HepG2 (cell line): Measurements from ENCODE around the gene HIGD1C.

ENCODE experiments used
- CHD2 ChIP-seq: IDR thresholded peaks from 2 replicates; pipeline ENCODE4 v1.6.1; 2011; ENCODE audit warnings: low read depth, low read length, improper control_type of control experiment
- IRF2 ChIP-seq: IDR thresholded peaks from 2 replicates; pipeline ENCODE4 v1.6.1; 2018; ENCODE audit warnings: missing genetic modification reagents, missing compliant biosample characterization
- TF ChIP-seq, protein P1 (sequence below): sonication (generic); formaldehyde crosslinking; IDR thresholded peaks from 2 replicates; pipeline ENCODE4 v1.5.0; 2020; ENCODE audit warnings: mild to moderate bottlenecking, missing genetic modification reagents, moderate library complexity

DNA sequence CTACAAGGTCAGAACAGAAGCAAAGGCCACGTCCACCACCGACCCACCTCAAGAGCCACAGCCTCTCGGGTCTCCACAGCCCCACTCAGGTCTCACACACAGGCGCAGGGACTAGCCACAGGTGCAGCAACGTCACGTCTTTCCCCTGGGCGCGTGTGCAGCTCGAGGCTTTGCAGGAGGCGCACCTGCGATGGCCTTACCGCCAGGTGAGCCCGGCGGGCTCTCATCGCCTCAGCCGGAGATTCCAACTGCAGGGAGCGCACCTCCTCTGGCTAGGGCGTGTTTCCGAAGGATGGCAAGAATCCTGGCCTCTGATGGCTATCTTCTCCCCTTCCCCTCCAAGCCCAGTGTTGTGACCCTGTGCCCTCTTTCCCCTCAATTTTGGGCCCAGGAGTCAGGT, at the start of gene HIGD1C:
- TF ChIP-seq, protein P1, sequence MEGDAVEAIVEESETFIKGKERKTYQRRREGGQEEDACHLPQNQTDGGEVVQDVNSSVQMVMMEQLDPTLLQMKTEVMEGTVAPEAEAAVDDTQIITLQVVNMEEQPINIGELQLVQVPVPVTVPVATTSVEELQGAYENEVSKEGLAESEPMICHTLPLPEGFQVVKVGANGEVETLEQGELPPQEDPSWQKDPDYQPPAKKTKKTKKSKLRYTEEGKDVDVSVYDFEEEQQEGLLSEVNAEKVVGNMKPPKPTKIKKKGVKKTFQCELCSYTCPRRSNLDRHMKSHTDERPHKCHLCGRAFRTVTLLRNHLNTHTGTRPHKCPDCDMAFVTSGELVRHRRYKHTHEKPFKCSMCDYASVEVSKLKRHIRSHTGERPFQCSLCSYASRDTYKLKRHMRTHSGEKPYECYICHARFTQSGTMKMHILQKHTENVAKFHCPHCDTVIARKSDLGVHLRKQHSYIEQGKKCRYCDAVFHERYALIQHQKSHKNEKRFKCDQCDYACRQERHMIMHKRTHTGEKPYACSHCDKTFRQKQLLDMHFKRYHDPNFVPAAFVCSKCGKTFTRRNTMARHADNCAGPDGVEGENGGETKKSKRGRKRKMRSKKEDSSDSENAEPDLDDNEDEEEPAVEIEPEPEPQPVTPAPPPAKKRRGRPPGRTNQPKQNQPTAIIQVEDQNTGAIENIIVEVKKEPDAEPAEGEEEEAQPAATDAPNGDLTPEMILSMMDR (CRISPR knock-in tag): no peak
- TF ChIP-seq CHD2 (no peak), IRF2 (CRISPR knock-in tag) (no peak)
